A549 (cell line): Measurements from ENCODE around the gene NGEF. TPM values are rescaled to one million over a fixed set of nuclear protein-coding genes. Genes with fewer than 3 reads are reported as not detected.

Experiments used
- ATAC-seq, 2 experiments: fragments of 200-7000 bp in 1 of 2; fragments of >200 bp in 1 of 2; cut with Nextera tagmentation in 1 of 2; cut with Tn5 transposase in 1 of 2; 3 replicates each; pipeline versions ENCODE4 v1.8.0 to v1.9.1; 2018 to 2020; ENCODE audit warnings: mild to moderate bottlenecking in 1 of 2, moderate library complexity in 1 of 2
- CTCF ChIA-PET: fragments of 300-600 bp; sonication (Branson Sonifier 250); formaldehyde crosslinking; extraction: SDS; loops from one replicate; lab custom pipeline; 2021; ENCODE audit warnings: antibody characterized with exemption, inconsistent platforms; lab: Yijun Ruan, JAX
- POLR2A ChIA-PET: fragments of 350-600 bp; formaldehyde crosslinking; extraction: SDS; loops from one replicate; lab custom pipeline; 2021; ENCODE audit warnings: antibody characterized with exemption, inconsistent platforms; lab: Yijun Ruan, JAX
- DNase-seq, 2 experiments: peaks; one replicate each; pipeline versions ENCODE4 v3.0.0 to v3.0.0-alpha.2; 2011 to 2016; ENCODE audit warnings: low read depth in 1 of 2, low spot score in 1 of 2
- FAIRE-seq: peaks from 2 replicates; lab custom pipeline; 2011; peaks lifted over from hg19 to GRCh38; lab: Jason Lieb, UNC
- H3K27ac ChIP-seq, 2 experiments: fragments of >200 bp; sonication (Bioruptor Twin); formaldehyde crosslinking; 3 replicates each; pipeline ENCODE4 v1.5.1; 2016 to 2017
- H3K4me1 ChIP-seq: fragments of >200 bp; sonication (Bioruptor Twin); formaldehyde crosslinking; 3 replicates; pipeline ENCODE4 v1.6.1; 2016
- H3K4me2 ChIP-seq: fragments of >200 bp; sonication (Bioruptor Twin); formaldehyde crosslinking; 3 replicates; pipeline ENCODE4 v1.6.1; 2016
- H3K4me3 ChIP-seq: fragments of >200 bp; sonication (Bioruptor Twin); formaldehyde crosslinking; 3 replicates; pipeline ENCODE4 v1.5.1; 2016
- H3K9me3 ChIP-seq: fragments of >200 bp; sonication (Bioruptor Twin); formaldehyde crosslinking; 3 replicates; pipeline ENCODE4 v1.6.1; 2016
- ATOH8 ChIP-seq: fragments of 250-450 bp; sonication (Bioruptor Pico); IDR thresholded peaks from 2 replicates; pipeline ENCODE4 v1.5.0; 2020; ENCODE audit warnings: low read depth, mild to moderate bottlenecking, moderate library complexity
- CHD2 ChIP-seq: fragments of 150-350 bp; IDR thresholded peaks from 2 replicates; pipeline ENCODE4 v1.6.1; 2014; ENCODE audit warnings: low read length; ENCODE audit not compliant: partially characterized antibody
- CHD4 ChIP-seq: fragments of 200-600 bp; sonication (generic); IDR thresholded peaks from 2 replicates; pipeline ENCODE4 v1.6.1; 2016; ENCODE audit warnings: antibody characterized with exemption, mild to moderate bottlenecking, borderline replicate concordance
- EHF ChIP-seq: fragments of 250-450 bp; sonication (Bioruptor Pico); IDR thresholded peaks from 2 replicates; pipeline ENCODE4 v1.5.0; 2020; ENCODE audit warnings: mild to moderate bottlenecking
- EHMT2 ChIP-seq: fragments of 200-600 bp; sonication (generic); IDR thresholded peaks from 2 replicates; pipeline ENCODE4 v1.6.1; 2016; ENCODE audit warnings: antibody characterized with exemption, low read depth, mild to moderate bottlenecking, moderate library complexity
- HES2 ChIP-seq: fragments of >200 bp; sonication (Bioruptor Twin); formaldehyde crosslinking; IDR thresholded peaks from 2 replicates; pipeline ENCODE4 v1.6.1; 2016
- HOXA7 ChIP-seq: fragments of 250-450 bp; sonication (Bioruptor Pico); IDR thresholded peaks from 2 replicates; pipeline ENCODE4 v1.5.0; 2020; ENCODE audit warnings: mild to moderate bottlenecking, moderate library complexity
- HOXB13 ChIP-seq: fragments of 250-450 bp; sonication (Bioruptor Pico); IDR thresholded peaks from 2 replicates; pipeline ENCODE4 v1.5.0; 2020; ENCODE audit warnings: low read depth, mild to moderate bottlenecking, moderate library complexity
- JUNB ChIP-seq: fragments of >200 bp; sonication (Bioruptor Twin); formaldehyde crosslinking; IDR thresholded peaks from 2 replicates; pipeline ENCODE4 v1.6.1; 2016
- MAX ChIP-seq: IDR thresholded peaks from 2 replicates; pipeline ENCODE4 v1.6.1; 2012
- MAZ ChIP-seq: fragments of 150-350 bp; IDR thresholded peaks from 2 replicates; pipeline ENCODE4 v1.6.1; 2014; ENCODE audit warnings: antibody characterized with exemption, low read depth, low read length, borderline replicate concordance
- POLR2A ChIP-seq: IDR thresholded peaks from 2 replicates; pipeline ENCODE4 v1.6.1; 2012; ENCODE audit warnings: mild to moderate bottlenecking, low read length
- POLR2AphosphoS2 ChIP-seq: conservative IDR thresholded peaks from 2 replicates; pipeline ENCODE4 v1.6.1; 2012; ENCODE audit warnings: low read length, improper control_type of control experiment, inconsistent platforms
- RAD21 ChIP-seq, 2 experiments: fragments of >200 bp in 1 of 2; sonication (Bioruptor Twin) in 1 of 2; formaldehyde crosslinking in 1 of 2; IDR thresholded peaks in 1 of 2; conservative IDR thresholded peaks in 1 of 2; 2 replicates in 1 of 2; 3 replicates in 1 of 2; pipeline ENCODE4 v1.6.1; 2012 to 2018; ENCODE audit warnings: inconsistent platforms in 1 of 2
- SMC3 ChIP-seq: fragments of >200 bp; sonication (Bioruptor Twin); formaldehyde crosslinking; IDR thresholded peaks from 3 replicates; pipeline ENCODE4 v1.6.1; 2018; ENCODE audit warnings: inconsistent platforms
- SREBF2 ChIP-seq: fragments of 450-650 bp; IDR thresholded peaks from 2 replicates; pipeline ENCODE4 v1.6.1; 2014; ENCODE audit warnings: mild to moderate bottlenecking, moderate library complexity
- TFCP2L1 ChIP-seq: fragments of 250-450 bp; sonication (Bioruptor Pico); IDR thresholded peaks from 2 replicates; pipeline ENCODE4 v1.5.0; 2021; ENCODE audit warnings: mild to moderate bottlenecking
- TP53 ChIP-seq: fragments of 250-450 bp; sonication (Bioruptor Pico); IDR thresholded peaks from 2 replicates; pipeline ENCODE4 v1.5.0; 2021; ENCODE audit warnings: mild to moderate bottlenecking, moderate library complexity
- WGBS: methylation state at CpG from one replicate; pipeline ENCODE4 v1.1.6; 2017; ENCODE audit errors: missing lambda C conversion rate; 5-methylcytosine and 5-hydroxymethylcytosine counted together
- polyA plus RNA-seq, 4 experiments: library from polyadenylated mRNA; depleted of rRNA in 3 of 4; stranded (reverse); fragments of >200 nt; fragmentation: RNase III in 1 of 4; extraction: RNeasy Plus Mini Kit Qiagen cat#74134 plus additional on column Dnase treatment in 1 of 4; gene quantifications; 2 replicates in 3 of 4; 3 replicates in 1 of 4; pipeline ENCODE4 v1.2.3, GENCODE V29; 2011 to 2017
- TF ChIP-seq, protein P1 (sequence below): IDR thresholded peaks from 2 replicates; pipeline ENCODE4 v1.6.1; 2012
- TF ChIP-seq, protein P2 (sequence below): fragments of 250-450 bp; sonication (Bioruptor Pico); IDR thresholded peaks from 2 replicates; pipeline ENCODE4 v1.5.0; 2021; ENCODE audit warnings: mild to moderate bottlenecking, moderate library complexity, borderline replicate concordance
- TF ChIP-seq, protein P3 (sequence below): fragments of >200 bp; sonication (Bioruptor Twin); formaldehyde crosslinking; IDR thresholded peaks from 3 replicates; pipeline ENCODE4 v1.6.1; 2016

NGEF gene
- polyA plus RNA-seq, 2 of the 4 experiments (the other 2 are of a cell fraction), result 8.1 to 9.7 TPM

- Histone ChIP-seq H3K9me3 (no peaks in the 10 kb centered on the region), H3K4me3 (no peak overlapping the region), H3K27ac (no peak overlapping the region), H3K4me2 (no peak overlapping the region), H3K4me1 (peaks cover 3% of the 10 kb centered on the region; the same call in 1 of the 3 replicates)
- no peak for TF ChIP-seq MAX
- no peak for TF ChIP-seq SMC3
- TF ChIP-seq EHF (CRISPR knock-in tag), result no peak
- TF ChIP-seq HES2, result no peak
- TF ChIP-seq HOXA7, result no peak
- no peak for TF ChIP-seq RAD21 (conservative IDR thresholded peaks at IDR 0.05 in 1 of 2, IDR thresholded peaks at IDR 0.05 in 1 of 2)
- no peak for TF ChIP-seq POLR2A
- TF ChIP-seq, protein P1, sequence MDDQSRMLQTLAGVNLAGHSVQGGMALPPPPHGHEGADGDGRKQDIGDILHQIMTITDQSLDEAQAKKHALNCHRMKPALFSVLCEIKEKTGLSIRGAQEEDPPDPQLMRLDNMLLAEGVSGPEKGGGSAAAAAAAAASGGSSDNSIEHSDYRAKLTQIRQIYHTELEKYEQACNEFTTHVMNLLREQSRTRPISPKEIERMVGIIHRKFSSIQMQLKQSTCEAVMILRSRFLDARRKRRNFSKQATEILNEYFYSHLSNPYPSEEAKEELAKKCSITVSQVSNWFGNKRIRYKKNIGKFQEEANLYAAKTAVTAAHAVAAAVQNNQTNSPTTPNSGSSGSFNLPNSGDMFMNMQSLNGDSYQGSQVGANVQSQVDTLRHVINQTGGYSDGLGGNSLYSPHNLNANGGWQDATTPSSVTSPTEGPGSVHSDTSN, result no peak
- TF ChIP-seq TP53 (CRISPR knock-in tag), result no peak
- no peak for TF ChIP-seq POLR2AphosphoS2
- TF ChIP-seq CHD2, result no peak
- TF ChIP-seq, protein P2, sequence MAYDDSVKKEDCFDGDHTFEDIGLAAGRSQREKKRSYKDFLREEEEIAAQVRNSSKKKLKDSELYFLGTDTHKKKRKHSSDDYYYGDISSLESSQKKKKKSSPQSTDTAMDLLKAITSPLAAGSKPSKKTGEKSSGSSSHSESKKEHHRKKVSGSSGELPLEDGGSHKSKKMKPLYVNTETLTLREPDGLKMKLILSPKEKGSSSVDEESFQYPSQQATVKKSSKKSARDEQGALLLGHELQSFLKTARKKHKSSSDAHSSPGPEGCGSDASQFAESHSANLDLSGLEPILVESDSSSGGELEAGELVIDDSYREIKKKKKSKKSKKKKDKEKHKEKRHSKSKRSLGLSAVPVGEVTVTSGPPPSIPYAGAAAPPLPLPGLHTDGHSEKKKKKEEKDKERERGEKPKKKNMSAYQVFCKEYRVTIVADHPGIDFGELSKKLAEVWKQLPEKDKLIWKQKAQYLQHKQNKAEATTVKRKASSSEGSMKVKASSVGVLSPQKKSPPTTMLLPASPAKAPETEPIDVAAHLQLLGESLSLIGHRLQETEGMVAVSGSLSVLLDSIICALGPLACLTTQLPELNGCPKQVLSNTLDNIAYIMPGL (CRISPR knock-in tag), result no peak
- TF ChIP-seq MAZ, result no peak
- TF ChIP-seq EHMT2, result no peak
- no peak for TF ChIP-seq TFCP2L1 (CRISPR knock-in tag)
- DNase-seq, result no peak
- POLR2A ChIA-PET, result no interaction called here
- CTCF ChIA-PET, result no interaction called here
- FAIRE-seq, result no peak
- ATAC-seq, result no peak
- WGBS, result 75% methylated on average over 2 of the region's 2 CpGs
These were observed 43.0 kb downstream of the NGEF start for GRCh38 chr2:232970051-232970450.

GRCh38 chr2:232967474-232967873 lies 45.6 kb downstream of the NGEF start:
- Histone ChIP-seq H3K4me1 (peaks cover 3% of the 10 kb centered on the region; the same call in 1 of the 3 replicates), H3K9me3 (peaks cover 11% of the 10 kb centered on the region; the same call in 2 of the 3 replicates), H3K4me3 (no peak overlapping the region), H3K4me2 (no peak overlapping the region), H3K27ac (no peak overlapping the region)
- POLR2A ChIA-PET, result no interaction called here
- DNase-seq, result no peak
- FAIRE-seq, result no peak
- TF ChIP-seq CHD4, result no peak
- no peak for TF ChIP-seq JUNB
- no peak for TF ChIP-seq HES2
- no peak for TF ChIP-seq TFCP2L1 (CRISPR knock-in tag)
- TF ChIP-seq SREBF2, result no peak
- TF ChIP-seq ATOH8, result no peak
- no peak for TF ChIP-seq HOXB13
- TF ChIP-seq, protein P3, sequence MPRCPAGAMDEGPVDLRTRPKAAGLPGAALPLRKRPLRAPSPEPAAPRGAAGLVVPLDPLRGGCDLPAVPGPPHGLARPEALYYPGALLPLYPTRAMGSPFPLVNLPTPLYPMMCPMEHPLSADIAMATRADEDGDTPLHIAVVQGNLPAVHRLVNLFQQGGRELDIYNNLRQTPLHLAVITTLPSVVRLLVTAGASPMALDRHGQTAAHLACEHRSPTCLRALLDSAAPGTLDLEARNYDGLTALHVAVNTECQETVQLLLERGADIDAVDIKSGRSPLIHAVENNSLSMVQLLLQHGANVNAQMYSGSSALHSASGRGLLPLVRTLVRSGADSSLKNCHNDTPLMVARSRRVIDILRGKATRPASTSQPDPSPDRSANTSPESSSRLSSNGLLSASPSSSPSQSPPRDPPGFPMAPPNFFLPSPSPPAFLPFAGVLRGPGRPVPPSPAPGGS, result no peak
- ATAC-seq, result no peak
- WGBS, result 40% methylated on average over 2 of the region's 2 CpGs
- CTCF ChIA-PET, result interaction anchor here (1.1 to 1.8 kb wide), 2 partner anchors 10 kb away, joined by 3 read pairs; no protein-coding TSS in a partner anchor
